Liver (tissue), 9 donors: ENCODE results near the gene GAPVD1. TPM values are rescaled to one million over a fixed set of nuclear protein-coding genes. Genes with fewer than 3 reads are reported as not detected.

ENCODE experiments used
- DNase-seq: peaks from one replicate; pipeline ENCODE4 v3.0.0-alpha.2; 2017; ENCODE audit warnings: low spot score
- H3K27ac ChIP-seq, 2 donors: one replicate each; pipeline ENCODE4 v1.7.0; 2013; ENCODE audit warnings: inconsistent platforms in 2 of 2, low read length in 2 of 2, control low read depth in 1 of 2, low read depth in 1 of 2, mild to moderate bottlenecking in 1 of 2
- H3K27me3 ChIP-seq, 4 donors: one replicate each; pipeline versions ENCODE4 v1.6.1 to v1.7.0; 2013; ENCODE audit warnings: low read length in 3 of 4, inconsistent platforms in 1 of 4, mild to moderate bottlenecking in 1 of 4, moderate library complexity in 1 of 4; ENCODE audit not compliant: control insufficient read depth in 4 of 4, insufficient read depth in 4 of 4
- H3K36me3 ChIP-seq, 4 donors: one replicate each; pipeline versions ENCODE4 v1.6.1 to v1.7.0; 2013; ENCODE audit warnings: low read length in 3 of 4, mild to moderate bottlenecking in 3 of 4, low read depth in 1 of 4, moderate library complexity in 1 of 4; ENCODE audit not compliant: control insufficient read depth in 4 of 4, insufficient read depth in 3 of 4
- H3K4me1 ChIP-seq, 4 donors: one replicate each; pipeline versions ENCODE4 v1.6.1 to v1.7.0; 2013; ENCODE audit warnings: low read length in 3 of 4, mild to moderate bottlenecking in 3 of 4, moderate library complexity in 1 of 4; ENCODE audit not compliant: control insufficient read depth in 4 of 4, insufficient read depth in 4 of 4
- H3K4me3 ChIP-seq, 3 donors: one replicate each; pipeline versions ENCODE4 v1.6.1 to v1.7.0; 2013; ENCODE audit warnings: low read length in 3 of 3, control low read depth in 1 of 3, low read depth in 1 of 3, mild to moderate bottlenecking in 1 of 3
- H3K9ac ChIP-seq, 2 donors: one replicate each; pipeline ENCODE4 v1.7.0; 2013; ENCODE audit warnings: low read length in 2 of 2, mild to moderate bottlenecking in 2 of 2, moderate library complexity in 2 of 2, control low read depth in 1 of 2, low read depth in 1 of 2
- H3K9me3 ChIP-seq, 4 donors: one replicate each; pipeline versions ENCODE4 v1.6.1 to v1.7.0; 2013; ENCODE audit warnings: low read length in 3 of 4; ENCODE audit not compliant: control insufficient read depth in 4 of 4
- EGR1 ChIP-seq, 2 donors: IDR thresholded peaks; 2 replicates each; pipeline ENCODE4 v1.6.1; 2016 to 2018; ENCODE audit warnings: antibody characterized with exemption in 2 of 2, low read depth in 2 of 2
- FOXA1 ChIP-seq: IDR thresholded peaks from 2 replicates; pipeline ENCODE4 v1.6.1; 2016; ENCODE audit warnings: antibody characterized with exemption
- FOXA2 ChIP-seq: IDR thresholded peaks from 2 replicates; pipeline ENCODE4 v1.6.1; 2016; ENCODE audit warnings: antibody characterized with exemption
- GABPA ChIP-seq, 2 donors: IDR thresholded peaks in 1 of 2; conservative IDR thresholded peaks in 1 of 2; 2 replicates each; pipeline ENCODE4 v1.6.1; 2016; ENCODE audit warnings: antibody characterized with exemption in 2 of 2, mild to moderate bottlenecking in 1 of 2, moderate library complexity in 1 of 2
- JUND ChIP-seq, 2 donors: IDR thresholded peaks; 2 replicates each; pipeline ENCODE4 v1.6.1; 2016; ENCODE audit warnings: antibody characterized with exemption in 2 of 2
- NR2F2 ChIP-seq: IDR thresholded peaks from 2 replicates; pipeline ENCODE4 v1.6.1; 2016; ENCODE audit warnings: antibody characterized with exemption
- RAD21 ChIP-seq, 2 donors: IDR thresholded peaks; 2 replicates each; pipeline ENCODE4 v1.6.1; 2016; ENCODE audit warnings: antibody characterized with exemption in 2 of 2, mild to moderate bottlenecking in 2 of 2
- RXRA ChIP-seq, 2 donors: IDR thresholded peaks; 2 replicates each; pipeline ENCODE4 v1.6.1; 2017 to 2018; ENCODE audit warnings: antibody characterized with exemption in 2 of 2, mild to moderate bottlenecking in 1 of 2
- TAF1 ChIP-seq: conservative IDR thresholded peaks from 2 replicates; pipeline ENCODE4 v1.6.1; 2016; ENCODE audit warnings: antibody characterized with exemption, mild to moderate bottlenecking
- YY1 ChIP-seq: IDR thresholded peaks from 2 replicates; pipeline ENCODE4 v1.6.1; 2016; ENCODE audit warnings: antibody characterized with exemption, mild to moderate bottlenecking
- WGBS: extraction: QIAGEN DNeasy Blood & Tissue Kit; methylation state at CpG from one replicate; pipeline ENCODE4 v1.1.7; 2013; 5-methylcytosine and 5-hydroxymethylcytosine counted together
- polyA plus RNA-seq, 2 donors: library from polyadenylated mRNA; stranded (reverse) in 1 of 2; unstranded in 1 of 2; fragments of 200-250 nt in 1 of 2; fragments of >200 nt in 1 of 2; fragmentation: Nextera tagmentation in 1 of 2; extraction: Ambion mirVana in 1 of 2; gene quantifications; one replicate each; pipeline versions ENCODE4 v1.2.1 to v1.2.3, GENCODE V29; 2013 to 2015
- total RNA-seq, 2 donors: library from RNA; depleted of rRNA; stranded (reverse); fragments of >200 nt; gene quantifications; one replicate each; pipeline ENCODE4 v1.2.3, GENCODE V29; 2014
- TF ChIP-seq, protein P1 (sequence below): IDR thresholded peaks from 2 replicates; pipeline ENCODE4 v1.6.1; 2016; ENCODE audit warnings: antibody characterized with exemption
- TF ChIP-seq, protein P2 (sequence below): IDR thresholded peaks from 2 replicates; pipeline ENCODE4 v1.6.1; 2016; ENCODE audit warnings: antibody characterized with exemption, mild to moderate bottlenecking
- TF ChIP-seq, protein P3 (sequence below): fragments of 150-350 bp; IDR thresholded peaks from 2 replicates; pipeline ENCODE4 v1.5.1; 2017; ENCODE audit warnings: improper control_type of control experiment, low read depth, low read length; ENCODE audit not compliant: missing input control
- donor health status: healthy.
- donor health status: healthy.
- donor health status: healthy.
- donor health status: healthy.
- donor health status: healthy.

Gene GAPVD1
- total and polyA plus RNA-seq, 4 donors = 5.5 to 89.7 (median 28.6) TPM

DNA sequence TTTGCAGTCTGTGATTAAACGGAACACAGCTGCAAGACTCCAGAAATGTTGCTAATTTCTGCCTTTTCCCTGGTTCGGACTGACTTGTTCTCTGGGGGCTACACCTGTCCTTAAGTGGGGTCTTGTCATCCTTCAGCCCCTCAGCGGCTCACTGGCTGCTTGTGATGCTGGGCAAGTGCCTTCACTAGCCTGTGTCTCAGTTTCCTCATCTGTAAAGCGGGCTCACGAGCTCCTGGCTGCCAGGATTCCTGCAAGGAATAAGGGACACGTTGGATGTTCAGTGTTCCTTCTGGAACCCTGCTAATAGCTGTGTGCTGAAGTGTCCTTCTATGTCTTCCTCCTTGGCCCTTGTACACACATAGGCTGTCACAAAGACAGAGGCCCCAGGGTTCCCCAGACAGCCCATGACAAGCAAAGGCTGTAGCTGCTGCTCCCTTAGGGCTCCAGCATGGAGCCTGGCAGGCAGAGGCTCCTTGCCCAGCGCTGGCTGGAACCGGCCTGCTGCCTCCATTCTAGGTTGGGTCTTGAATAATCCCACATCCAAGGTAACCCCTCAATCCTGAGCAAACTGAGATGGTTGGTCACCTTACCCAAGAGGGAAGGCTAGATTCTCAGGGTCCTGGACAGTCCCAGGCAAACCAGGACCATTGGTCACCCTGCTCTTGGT, 116.1 kb downstream of the GAPVD1 start:
- Histone ChIP-seq H3K9ac (no peak overlapping the region), H3K27ac (no peak overlapping the region), H3K4me1 (peaks cover 0 to 8% (median 2%) of the 10 kb centered on the region in 4 donors), H3K9me3 (no peaks in the 10 kb centered on the region), H3K27me3 (no peaks in the 10 kb centered on the region), H3K36me3 (no peaks in the 10 kb centered on the region), H3K4me3 (no peak overlapping the region)
- no peak for DNase-seq
- 85% methylated on average over 8 of the region's 8 CpGs for WGBS
- TF ChIP-seq, protein P1, sequence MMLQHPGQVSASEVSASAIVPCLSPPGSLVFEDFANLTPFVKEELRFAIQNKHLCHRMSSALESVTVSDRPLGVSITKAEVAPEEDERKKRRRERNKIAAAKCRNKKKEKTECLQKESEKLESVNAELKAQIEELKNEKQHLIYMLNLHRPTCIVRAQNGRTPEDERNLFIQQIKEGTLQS = no peak
- TF ChIP-seq GABPA (IDR thresholded peaks at IDR 0.05 in 1 of 2, conservative IDR thresholded peaks at IDR 0.05 in 1 of 2) = no peak

DNA sequence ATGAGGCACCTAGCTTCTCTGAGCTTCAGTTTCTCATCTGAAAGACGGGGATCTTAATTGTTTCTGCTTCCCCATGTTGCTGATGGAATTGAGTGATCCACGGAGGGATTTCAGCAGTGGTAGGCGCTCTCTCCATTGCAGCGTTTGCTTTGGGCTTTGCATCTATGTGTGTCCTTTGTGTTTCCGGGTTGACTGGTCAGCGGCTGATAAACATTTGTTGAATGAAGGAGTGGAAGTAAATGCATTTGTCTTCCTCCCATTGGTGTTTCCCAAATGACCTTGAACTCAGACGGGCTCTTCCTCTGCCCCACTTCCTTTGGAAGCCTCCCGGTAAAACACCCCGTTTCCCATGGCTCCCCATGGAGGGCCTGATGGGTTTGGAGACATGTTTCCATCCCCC, 117.2 kb downstream of the GAPVD1 start:
- Histone ChIP-seq H3K27me3 (no peaks in the 10 kb centered on the region), H3K4me3 (no peak overlapping the region), H3K4me1 (peaks cover 0 to 8% (median 2%) of the 10 kb centered on the region in 4 donors), H3K36me3 (no peaks in the 10 kb centered on the region), H3K27ac (no peak overlapping the region), H3K9me3 (no peaks in the 10 kb centered on the region), H3K9ac (no peak overlapping the region)
- TF ChIP-seq EGR1 (IDR thresholded peaks at IDR 0.05; ENCODE audit: low read depth in 2 of 2) (no peak), RAD21 (IDR thresholded peaks at IDR 0.05) (no peak), JUND (IDR thresholded peaks at IDR 0.05) (no peak), YY1 (no peak), NR2F2 (no peak)
- DNase-seq = no peak
- WGBS = 60% methylated on average over 9 of the region's 9 CpGs

DNA sequence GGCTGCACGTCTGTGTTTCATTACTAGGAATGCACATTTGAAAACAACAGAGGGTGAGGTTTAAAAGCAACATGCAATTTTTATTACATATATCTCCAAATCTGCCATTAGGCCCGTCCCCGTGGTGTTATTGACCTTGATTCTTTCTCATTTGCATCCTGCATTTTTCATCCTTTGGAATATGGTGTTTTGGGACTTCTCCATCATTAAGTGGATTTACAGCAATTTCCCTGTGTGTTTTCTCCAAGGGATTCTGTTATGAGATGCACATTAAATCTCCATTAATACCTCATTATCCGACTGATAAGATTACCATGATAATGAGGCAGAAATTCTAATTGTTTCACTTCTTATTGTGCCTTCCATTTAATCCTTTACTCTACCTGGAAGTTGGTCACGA, 117.6 kb downstream of the GAPVD1 start:
- TF ChIP-seq, protein P2, sequence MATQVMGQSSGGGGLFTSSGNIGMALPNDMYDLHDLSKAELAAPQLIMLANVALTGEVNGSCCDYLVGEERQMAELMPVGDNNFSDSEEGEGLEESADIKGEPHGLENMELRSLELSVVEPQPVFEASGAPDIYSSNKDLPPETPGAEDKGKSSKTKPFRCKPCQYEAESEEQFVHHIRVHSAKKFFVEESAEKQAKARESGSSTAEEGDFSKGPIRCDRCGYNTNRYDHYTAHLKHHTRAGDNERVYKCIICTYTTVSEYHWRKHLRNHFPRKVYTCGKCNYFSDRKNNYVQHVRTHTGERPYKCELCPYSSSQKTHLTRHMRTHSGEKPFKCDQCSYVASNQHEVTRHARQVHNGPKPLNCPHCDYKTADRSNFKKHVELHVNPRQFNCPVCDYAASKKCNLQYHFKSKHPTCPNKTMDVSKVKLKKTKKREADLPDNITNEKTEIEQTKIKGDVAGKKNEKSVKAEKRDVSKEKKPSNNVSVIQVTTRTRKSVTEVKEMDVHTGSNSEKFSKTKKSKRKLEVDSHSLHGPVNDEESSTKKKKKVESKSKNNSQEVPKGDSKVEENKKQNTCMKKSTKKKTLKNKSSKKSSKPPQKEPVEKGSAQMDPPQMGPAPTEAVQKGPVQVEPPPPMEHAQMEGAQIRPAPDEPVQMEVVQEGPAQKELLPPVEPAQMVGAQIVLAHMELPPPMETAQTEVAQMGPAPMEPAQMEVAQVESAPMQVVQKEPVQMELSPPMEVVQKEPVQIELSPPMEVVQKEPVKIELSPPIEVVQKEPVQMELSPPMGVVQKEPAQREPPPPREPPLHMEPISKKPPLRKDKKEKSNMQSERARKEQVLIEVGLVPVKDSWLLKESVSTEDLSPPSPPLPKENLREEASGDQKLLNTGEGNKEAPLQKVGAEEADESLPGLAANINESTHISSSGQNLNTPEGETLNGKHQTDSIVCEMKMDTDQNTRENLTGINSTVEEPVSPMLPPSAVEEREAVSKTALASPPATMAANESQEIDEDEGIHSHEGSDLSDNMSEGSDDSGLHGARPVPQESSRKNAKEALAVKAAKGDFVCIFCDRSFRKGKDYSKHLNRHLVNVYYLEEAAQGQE = no peak
- TF ChIP-seq NR2F2 (no peak), EGR1 (IDR thresholded peaks at IDR 0.05; ENCODE audit: low read depth in 2 of 2) (no peak), YY1 (no peak), TAF1 (no peak), FOXA1 (no peak), JUND (IDR thresholded peaks at IDR 0.05) (no peak), RXRA (IDR thresholded peaks at IDR 0.05) (no peak), FOXA2 (no peak)
- TF ChIP-seq, protein P3, sequence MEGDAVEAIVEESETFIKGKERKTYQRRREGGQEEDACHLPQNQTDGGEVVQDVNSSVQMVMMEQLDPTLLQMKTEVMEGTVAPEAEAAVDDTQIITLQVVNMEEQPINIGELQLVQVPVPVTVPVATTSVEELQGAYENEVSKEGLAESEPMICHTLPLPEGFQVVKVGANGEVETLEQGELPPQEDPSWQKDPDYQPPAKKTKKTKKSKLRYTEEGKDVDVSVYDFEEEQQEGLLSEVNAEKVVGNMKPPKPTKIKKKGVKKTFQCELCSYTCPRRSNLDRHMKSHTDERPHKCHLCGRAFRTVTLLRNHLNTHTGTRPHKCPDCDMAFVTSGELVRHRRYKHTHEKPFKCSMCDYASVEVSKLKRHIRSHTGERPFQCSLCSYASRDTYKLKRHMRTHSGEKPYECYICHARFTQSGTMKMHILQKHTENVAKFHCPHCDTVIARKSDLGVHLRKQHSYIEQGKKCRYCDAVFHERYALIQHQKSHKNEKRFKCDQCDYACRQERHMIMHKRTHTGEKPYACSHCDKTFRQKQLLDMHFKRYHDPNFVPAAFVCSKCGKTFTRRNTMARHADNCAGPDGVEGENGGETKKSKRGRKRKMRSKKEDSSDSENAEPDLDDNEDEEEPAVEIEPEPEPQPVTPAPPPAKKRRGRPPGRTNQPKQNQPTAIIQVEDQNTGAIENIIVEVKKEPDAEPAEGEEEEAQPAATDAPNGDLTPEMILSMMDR = no peak
- TF ChIP-seq, protein P1 = no peak
- Histone ChIP-seq H3K27ac (no peak overlapping the region), H3K4me3 (no peak overlapping the region), H3K9ac (no peak overlapping the region), H3K4me1 (peaks cover 0 to 7% (median 2%) of the 10 kb centered on the region in 4 donors), H3K9me3 (no peaks in the 10 kb centered on the region), H3K36me3 (no peaks in the 10 kb centered on the region), H3K27me3 (no peaks in the 10 kb centered on the region)
- DNase-seq = no peak
- WGBS = 68% methylated on average over 5 of the region's 5 CpGs
